Colonic mucosa (tissue), 4 donors: ENCODE measurements around the gene RAPGEF4. TPM values are rescaled to one million over a fixed set of nuclear protein-coding genes. Genes with fewer than 3 reads are reported as not detected.

Experiments used
- DNase-seq: peaks from one replicate; pipeline ENCODE4 v3.0.0-alpha.2; 2020
- H3K27ac ChIP-seq: fragments of 200-600 bp; one replicate; pipeline ENCODE4 v1.8.0; 2021
- H3K27me3 ChIP-seq: fragments of 200-600 bp; one replicate; pipeline ENCODE4 v1.8.0; 2021
- H3K36me3 ChIP-seq: fragments of 200-600 bp; one replicate; pipeline ENCODE4 v1.8.0; 2021
- H3K4me1 ChIP-seq: fragments of 200-600 bp; one replicate; pipeline ENCODE4 v1.8.0; 2021; ENCODE audit warnings: mild to moderate bottlenecking
- H3K4me3 ChIP-seq: fragments of 200-600 bp; one replicate; pipeline ENCODE4 v1.8.0; 2021
- H3K9ac ChIP-seq, 2 donors: one replicate each; pipeline ENCODE4 v1.7.0; 2013; ENCODE audit warnings: control low read depth in 2 of 2, low read depth in 2 of 2, low read length in 2 of 2
- H3K9me3 ChIP-seq: fragments of 200-600 bp; one replicate; pipeline ENCODE4 v1.8.0; 2021
- intact Hi-C: fragments of 100-400 bp; cut with DNase I; formaldehyde crosslinking; loops from one replicate; pipeline ENCODE4 v1.14.1; 2022
- total RNA-seq, 2 donors: library from RNA; stranded (reverse); fragmentation: NEBNext Ultra II Directional in 1 of 2; extraction: Animal tissue kit (Norgen Biotek cat#: 25700) in 1 of 2; gene quantifications; one replicate each; pipeline ENCODE4 v1.2.1, GENCODE V29; 2021
- TF ChIP-seq, protein P1 (sequence below): fragments of 200-600 bp; IDR thresholded peaks from one replicate; pipeline ENCODE4 v1.8.0; 2022; ENCODE audit warnings: antibody characterized with exemption, mild to moderate bottlenecking
- donor health status: healthy.
- donor health status: DM: no; HTN: no; CAD: no.
- donor health status: DM: no; HTN: no; CAD: no.

The RAPGEF4 gene
- total RNA-seq, 2 donors from 2014 or later = 1.3 to 1.5 TPM

DNA sequence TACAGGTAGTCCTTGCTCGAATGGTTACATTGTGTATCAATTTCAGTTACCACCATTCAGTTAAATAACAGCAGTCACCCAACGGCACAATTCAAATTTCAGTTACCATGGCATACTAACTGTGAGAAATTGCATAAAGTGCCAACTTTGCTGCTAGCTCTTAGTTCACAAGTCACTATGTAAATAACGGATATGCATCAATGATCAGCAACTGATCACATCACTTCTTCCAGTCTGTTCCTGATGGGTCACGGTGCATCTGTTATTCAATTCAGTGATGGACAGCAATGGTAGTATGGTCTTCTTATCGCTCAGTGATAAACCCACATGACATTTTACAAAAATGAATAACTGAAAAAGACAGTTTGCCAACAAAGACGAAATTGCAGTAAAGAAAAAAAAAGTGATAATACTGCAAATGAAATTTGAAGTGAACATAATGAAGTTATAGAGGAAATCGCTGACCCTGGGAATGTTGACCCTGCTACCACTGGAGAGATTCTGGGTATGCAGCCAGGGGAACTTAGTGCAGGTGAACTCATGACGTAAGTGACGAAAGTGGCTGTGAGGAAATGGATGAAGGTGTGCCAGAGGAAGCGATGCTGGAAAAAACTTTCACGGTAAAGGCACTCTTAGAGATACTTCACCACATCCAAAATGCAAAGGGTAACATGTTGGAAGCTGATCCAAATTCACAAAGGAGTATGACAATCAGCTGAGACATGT is 25.9 kb upstream of the RAPGEF4 start:
- H3K4me3 ChIP-seq = no peak overlapping the region
- intact Hi-C loops = loop anchor here (2.0 kb wide), 1 partner anchor 117 kb away; no protein-coding TSS in a partner anchor
- H3K36me3 ChIP-seq = no peaks in the 10 kb centered on the region
- H3K9me3 ChIP-seq = no peaks in the 10 kb centered on the region
- TF ChIP-seq, protein P1, sequence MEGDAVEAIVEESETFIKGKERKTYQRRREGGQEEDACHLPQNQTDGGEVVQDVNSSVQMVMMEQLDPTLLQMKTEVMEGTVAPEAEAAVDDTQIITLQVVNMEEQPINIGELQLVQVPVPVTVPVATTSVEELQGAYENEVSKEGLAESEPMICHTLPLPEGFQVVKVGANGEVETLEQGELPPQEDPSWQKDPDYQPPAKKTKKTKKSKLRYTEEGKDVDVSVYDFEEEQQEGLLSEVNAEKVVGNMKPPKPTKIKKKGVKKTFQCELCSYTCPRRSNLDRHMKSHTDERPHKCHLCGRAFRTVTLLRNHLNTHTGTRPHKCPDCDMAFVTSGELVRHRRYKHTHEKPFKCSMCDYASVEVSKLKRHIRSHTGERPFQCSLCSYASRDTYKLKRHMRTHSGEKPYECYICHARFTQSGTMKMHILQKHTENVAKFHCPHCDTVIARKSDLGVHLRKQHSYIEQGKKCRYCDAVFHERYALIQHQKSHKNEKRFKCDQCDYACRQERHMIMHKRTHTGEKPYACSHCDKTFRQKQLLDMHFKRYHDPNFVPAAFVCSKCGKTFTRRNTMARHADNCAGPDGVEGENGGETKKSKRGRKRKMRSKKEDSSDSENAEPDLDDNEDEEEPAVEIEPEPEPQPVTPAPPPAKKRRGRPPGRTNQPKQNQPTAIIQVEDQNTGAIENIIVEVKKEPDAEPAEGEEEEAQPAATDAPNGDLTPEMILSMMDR = no peak
- H3K27ac ChIP-seq = no peak overlapping the region
- DNase-seq = no peak
- H3K4me1 ChIP-seq = no peaks in the 10 kb centered on the region
- no peaks in the 10 kb centered on the region for H3K27me3 ChIP-seq
- H3K9ac ChIP-seq = no peak overlapping the region

DNA sequence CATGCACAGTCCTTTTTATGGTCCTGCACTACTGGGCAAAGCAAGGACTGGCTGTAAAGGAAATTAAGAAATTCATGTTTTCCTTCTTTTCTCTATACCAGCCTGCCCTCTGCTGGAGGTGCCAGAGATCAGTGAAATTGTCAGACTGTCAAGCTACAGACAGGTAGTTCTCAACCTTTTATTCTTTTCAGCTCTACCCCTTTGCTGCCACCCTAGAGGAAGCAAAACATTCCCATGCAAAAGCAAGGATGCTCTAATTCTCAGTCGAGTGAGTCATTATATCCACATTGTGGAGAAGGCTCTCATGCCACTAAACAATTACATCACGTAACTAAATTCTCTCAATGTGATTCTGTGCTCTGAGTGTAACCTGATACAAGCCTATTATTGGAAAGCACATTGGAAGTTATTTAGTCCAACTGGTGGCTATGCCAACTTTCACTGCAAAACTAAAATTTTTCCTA is 25.0 kb upstream of the RAPGEF4 start:
- Histone ChIP-seq H3K27me3 (no peaks in the 10 kb centered on the region), H3K9ac (no peak overlapping the region)
- intact Hi-C loops = loop anchor here (2.0 kb wide), 1 partner anchor 118 kb away; no protein-coding TSS in a partner anchor

DNA sequence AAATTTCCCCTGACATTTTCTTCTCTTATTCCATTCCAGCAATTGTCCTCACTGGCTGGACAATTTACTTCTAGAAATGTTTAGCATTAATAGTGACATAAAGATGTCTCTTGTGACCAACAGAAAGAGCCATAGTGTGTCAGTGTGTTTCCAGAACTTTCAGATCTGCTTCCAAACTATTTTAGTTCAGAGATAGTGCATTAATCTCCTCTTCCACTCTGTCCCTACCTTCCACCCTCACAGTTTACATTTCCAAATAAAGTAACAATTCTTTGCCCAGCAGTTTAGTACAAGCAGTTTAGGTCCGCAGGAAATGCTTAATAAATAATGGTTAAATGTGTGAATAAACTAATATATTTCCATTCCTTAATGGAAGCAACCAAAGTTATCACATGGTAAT is 24.5 kb upstream of the RAPGEF4 start:
- Histone ChIP-seq H3K27ac (no peak overlapping the region), H3K9ac (no peak overlapping the region), H3K9me3 (no peaks in the 10 kb centered on the region), H3K27me3 (no peaks in the 10 kb centered on the region), H3K36me3 (no peaks in the 10 kb centered on the region), H3K4me3 (no peak overlapping the region), H3K4me1 (no peaks in the 10 kb centered on the region)
- DNase-seq = no peak
- intact Hi-C loops = loop anchor here (2.0 kb wide), 1 partner anchor 118 kb away; no protein-coding TSS in a partner anchor
- TF ChIP-seq, protein P1 = no peak

More for the DNA sequence above, 25.0 kb upstream of the RAPGEF4 start:
- no peaks in the 10 kb centered on the region for H3K9me3 ChIP-seq
- H3K4me3 ChIP-seq = no peak overlapping the region
- TF ChIP-seq, protein P1 = peak; percentile 59
- H3K27ac ChIP-seq = no peak overlapping the region
- H3K4me1 ChIP-seq = no peaks in the 10 kb centered on the region
- DNase-seq = peak; percentile 54
- no peaks in the 10 kb centered on the region for H3K36me3 ChIP-seq

DNA sequence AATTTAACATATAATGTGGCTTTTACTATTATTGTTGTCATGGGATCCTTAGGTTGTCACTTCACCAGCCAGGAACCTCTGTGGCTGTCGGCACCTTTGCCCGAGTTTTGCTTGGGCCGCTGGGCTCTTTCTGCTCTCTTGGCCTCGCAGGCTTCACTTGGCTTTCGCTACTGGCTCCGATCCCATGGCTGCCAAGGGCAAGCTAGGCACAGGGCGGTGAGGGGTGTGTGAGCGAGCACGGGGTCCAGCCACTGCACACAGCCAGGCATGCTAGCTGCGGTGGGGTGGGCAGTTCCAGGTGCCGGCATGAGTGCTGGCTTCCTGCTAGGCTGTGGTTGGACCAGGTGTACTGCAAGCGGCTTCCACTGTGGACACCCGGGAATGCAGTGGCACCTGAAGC is 23.4 kb upstream of the RAPGEF4 start:
- H3K27me3 ChIP-seq = no peaks in the 10 kb centered on the region
- H3K4me3 ChIP-seq = no peak overlapping the region
- no peak for DNase-seq
- H3K27ac ChIP-seq = no peak overlapping the region
- TF ChIP-seq, protein P1 = no peak
- no peaks in the 10 kb centered on the region for H3K9me3 ChIP-seq
- H3K36me3 ChIP-seq = no peaks in the 10 kb centered on the region
- intact Hi-C loops = no loop called here
- no peak overlapping the region for H3K9ac ChIP-seq
- no peaks in the 10 kb centered on the region for H3K4me1 ChIP-seq

DNA sequence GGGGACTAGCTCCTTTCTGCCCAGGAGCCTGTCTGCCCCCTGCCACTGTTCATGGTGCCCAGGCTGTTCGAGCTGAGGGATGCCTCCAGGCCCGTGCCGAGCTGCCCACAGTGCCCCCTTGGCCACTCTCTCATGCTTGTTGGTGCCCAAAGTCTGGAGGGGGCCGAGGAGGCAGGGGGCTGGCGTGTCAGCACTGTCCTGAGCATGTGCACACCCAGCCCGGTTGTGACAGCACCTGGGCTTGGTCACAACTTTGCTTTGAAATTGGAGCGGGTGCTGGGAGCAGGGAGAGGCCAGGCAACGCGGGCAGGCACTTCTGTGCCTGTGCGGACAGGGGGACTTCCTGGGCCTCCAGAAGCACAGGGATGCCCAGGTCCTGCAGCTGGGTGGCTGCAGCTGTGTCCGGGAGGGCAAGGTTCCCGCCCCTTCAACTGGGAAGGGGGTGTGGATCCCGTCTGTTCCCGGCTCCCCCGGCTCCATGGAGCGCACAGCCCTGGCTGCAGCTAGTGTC is 22.2 kb upstream of the RAPGEF4 start:
- DNase-seq = no peak
- no peaks in the 10 kb centered on the region for H3K9me3 ChIP-seq
- TF ChIP-seq, protein P1 = no peak
- intact Hi-C loops = no loop called here
- no peak overlapping the region for H3K4me3 ChIP-seq
- no peaks in the 10 kb centered on the region for H3K4me1 ChIP-seq
- no peak overlapping the region for H3K27ac ChIP-seq
- no peak overlapping the region for H3K9ac ChIP-seq
- H3K27me3 ChIP-seq = no peaks in the 10 kb centered on the region
- H3K36me3 ChIP-seq = no peaks in the 10 kb centered on the region
